ENCODE measurements around the gene TRAF3.
"Not testable (repeated sequence)": the region's sequence is repeated elsewhere in the genome, so short reads cannot be mapped to it uniquely, and the experiment has no call there.

Gene TRAF3

DNA sequence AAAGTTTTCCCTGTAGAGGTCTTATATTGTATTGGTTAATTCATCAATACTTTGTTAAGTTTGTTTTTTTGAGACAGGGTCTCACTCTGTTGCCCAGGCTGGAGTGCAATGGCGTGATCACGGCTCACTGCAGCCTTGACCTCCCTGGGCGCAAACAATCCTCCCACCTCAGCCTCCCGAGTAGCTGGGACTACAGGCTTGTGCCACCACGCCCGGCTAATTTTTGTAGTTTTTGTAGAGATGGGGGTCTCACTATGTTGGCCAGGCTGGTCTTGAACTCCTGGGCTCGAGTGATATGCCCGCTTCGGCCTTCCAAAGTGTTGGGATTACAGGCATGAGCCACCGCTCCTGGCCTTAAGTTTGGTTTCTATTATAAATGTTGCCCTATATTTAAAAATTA lies 149.6 kb downstream of the TRAF3 start:
- not testable (repeated sequence) for ATAC-seq

DNA sequence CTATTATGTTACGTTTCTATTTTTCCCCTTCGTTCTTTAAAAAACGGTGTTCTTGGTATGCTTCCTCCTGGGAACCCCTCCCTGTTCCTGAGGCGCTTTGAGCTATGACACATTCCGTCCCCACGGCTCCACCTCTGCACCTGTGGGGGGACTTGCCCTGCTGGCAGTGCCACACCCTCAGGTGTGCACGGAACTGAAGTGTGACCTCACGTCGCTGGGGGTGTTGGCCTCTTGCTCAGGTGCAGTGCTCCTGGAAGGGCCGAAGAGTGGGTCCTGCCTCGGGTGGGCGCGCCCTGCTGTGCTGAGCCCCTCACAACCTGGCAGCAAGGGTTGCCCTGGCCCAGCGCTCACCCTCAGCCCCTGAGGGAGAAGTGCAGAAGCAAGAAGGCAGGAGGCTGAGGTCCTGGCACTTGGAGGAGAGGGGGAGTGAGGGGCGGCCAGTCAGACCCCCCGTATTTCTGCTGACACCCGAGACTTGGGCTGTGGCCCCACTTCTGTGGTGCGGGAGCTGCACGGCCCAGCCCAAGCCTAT lies 150.2 kb downstream of the TRAF3 start:
- ATAC-seq = no peak

DNA sequence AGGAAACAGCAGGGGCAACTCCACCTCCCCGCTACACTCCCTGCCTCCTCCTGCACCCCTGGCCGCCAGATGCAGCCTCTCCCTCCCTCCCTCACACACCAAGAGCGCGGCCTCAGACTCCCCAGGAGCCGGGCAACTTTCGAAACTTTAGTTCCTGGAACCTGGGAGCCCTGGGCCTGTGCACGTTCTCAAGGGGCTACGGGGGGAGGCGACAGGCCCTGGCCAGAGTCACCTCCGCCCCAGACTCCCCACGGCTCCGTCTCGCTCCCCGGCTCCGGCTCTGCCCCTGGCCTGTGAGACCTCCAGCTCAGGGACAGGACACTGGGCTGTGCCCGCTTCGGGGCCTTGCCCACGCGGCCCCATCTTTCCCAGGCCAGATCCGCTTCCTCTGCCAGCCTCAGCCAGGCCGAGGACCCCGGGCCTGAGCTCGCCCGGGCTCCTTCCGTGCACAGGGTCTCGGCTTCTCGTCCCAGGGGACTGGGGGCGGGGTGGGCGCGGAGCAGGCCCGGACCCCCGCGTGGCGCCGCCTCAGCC lies 150.7 kb downstream of the TRAF3 start:
- ATAC-seq = peak; percentile 7

GRCh38 chr14:102928412-102929240 lies 151.4 kb downstream of the TRAF3 start:
- ATAC-seq = peak; percentile 63 to 75

DNA sequence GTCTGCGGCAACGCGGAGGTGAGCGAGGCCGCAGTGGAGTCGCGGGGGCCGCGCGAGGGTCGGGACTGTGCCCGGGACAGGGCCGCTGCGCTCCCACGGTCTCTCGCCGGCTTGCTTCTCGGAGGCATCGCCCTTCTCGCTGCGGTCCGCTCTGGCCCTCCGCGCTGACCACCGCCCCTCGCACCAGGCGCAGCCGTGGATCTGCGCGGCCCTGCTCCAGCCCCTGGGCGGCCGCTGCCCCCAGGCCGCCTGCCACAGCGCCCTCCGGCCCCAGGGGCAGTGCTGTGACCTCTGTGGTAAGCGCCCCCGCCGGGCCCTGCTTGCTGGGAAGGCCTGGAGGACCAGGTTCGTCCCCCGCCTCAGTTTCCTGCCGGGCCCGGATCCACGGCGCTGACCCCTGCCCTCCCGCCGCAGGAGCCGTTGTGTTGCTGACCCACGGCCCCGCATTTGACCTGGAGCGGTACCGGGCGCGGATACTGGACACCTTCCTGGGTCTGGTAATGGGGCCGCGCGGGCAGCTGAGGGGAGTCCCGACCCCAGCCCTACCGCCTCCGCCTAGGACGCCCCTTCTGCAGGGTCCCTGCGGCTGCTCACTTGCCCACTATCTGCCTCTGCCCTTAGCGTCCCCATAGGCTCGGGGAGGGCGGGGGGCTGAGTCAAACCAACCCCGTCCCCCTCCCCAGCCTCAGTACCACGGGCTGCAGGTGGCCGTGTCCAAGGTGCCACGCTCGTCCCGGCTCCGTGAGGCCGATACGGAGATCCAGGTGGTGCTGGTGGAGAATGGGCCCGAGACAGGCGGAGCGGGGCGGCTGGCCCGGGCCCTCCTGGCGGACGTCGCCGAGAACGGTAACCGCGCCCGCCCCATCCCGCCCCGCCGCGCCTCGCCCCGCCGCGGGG lies 152.2 kb downstream of the TRAF3 start:
- peak in 1 of 2 donors; percentile 6 for ATAC-seq

- no peak for ATAC-seq
Measured at GRCh38 chr14:102930138-102930752, 153.0 kb downstream of the TRAF3 start.

DNA sequence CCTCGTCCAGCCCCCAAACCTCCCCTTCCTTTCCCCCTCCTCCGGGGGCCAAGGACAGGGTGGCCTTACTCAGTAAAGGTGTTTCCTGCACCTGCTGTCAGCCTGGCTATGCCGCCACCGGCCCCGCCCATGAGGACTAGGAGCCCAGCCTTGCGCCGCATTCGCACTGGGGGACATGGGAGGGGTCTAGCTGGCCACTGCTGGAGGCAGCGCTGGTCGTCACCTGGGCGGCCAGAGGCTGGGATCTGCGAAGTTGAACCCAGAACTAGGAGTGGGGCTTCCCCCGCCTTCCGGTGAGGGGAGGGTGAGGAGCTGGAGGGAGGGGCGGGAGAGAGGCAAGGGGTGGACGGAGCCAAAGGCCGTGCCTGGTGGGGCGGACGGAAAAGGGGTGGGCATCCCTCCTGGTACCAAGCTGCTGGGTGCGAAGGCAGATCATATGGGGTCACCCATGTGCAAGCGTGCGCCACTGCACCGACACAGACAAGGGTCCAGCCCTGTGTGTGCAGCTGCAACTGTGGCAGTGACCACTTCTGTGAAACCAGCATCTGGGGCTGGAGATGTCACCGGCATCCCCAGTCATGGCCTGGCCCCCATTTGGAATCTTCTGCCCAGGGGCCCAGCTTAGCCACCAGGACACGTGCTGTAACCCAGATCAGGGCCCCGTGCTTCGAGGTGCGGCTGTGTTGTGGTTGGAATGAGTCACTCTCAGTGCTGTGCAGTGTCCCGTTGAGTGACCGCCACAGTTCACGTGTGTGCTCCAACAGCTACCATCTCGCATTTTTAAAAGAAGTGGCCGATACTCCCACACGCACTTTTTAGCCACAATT lies 153.7 kb downstream of the TRAF3 start:
- ATAC-seq = no peak

- ATAC-seq = no peak
Measured at GRCh38 chr14:102931580-102932285, 154.5 kb downstream of the TRAF3 start.

DNA sequence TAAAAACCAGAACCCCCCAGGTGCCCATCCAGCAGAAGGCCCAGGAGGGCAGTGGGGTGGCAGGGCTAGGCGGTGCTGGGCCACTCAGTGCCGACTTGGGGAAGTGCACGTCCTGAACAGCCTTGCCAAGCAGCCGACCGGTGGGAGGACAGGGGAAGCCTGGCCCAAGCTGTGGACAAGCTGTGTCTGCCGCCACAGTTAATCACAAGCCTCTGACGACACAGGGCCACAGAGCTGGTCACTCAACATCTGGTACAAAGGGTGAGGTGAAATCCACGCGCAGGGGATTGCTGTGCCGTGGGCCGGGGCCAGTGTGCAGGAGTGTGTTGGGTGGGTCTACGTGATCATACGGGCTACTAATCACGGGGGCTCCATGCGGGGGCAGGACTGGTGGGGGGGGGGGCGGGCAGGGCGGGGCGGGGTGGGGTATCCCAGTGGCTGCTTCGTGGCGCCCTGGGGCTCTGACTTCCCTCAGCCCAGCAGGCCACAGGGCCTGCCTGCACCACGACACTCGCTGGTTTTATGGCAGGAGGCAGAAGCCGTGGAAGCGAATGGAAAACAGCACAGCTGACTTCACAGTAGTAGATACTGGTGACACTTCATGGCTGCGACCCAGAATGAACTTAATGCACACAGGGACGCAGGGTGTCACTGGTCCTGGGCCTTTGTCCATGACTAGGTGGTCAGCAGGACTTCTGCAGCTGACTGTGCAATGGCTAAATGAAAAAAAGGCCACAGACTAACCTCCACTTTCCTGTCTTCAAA lies 155.4 kb downstream of the TRAF3 start:
- ATAC-seq = no peak

GRCh38 chr14:102933618-102934231 lies 156.5 kb downstream of the TRAF3 start:
- no peak for ATAC-seq

DNA sequence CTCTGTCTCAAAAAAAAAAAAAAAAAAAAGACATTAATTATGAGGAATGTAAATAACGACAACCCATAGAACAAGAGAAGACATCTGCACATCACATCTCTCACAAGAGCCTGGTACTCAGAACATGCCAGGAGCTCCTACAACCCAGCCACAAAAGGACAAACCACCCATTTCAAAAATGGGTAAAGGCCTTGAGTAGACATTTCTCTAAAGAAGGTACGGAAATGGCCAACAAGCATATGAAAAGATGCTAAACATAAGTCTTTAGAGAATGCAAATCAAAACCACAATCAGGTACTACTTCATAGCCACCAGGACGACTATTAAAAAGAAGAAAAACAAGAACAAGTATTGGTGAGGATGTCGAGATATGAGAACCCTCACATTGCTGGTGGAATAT lies 158.5 kb downstream of the TRAF3 start:
- no peak for ATAC-seq

GRCh38 chr14:102937331-102938175 lies 160.3 kb downstream of the TRAF3 start:
- ATAC-seq = no peak

DNA sequence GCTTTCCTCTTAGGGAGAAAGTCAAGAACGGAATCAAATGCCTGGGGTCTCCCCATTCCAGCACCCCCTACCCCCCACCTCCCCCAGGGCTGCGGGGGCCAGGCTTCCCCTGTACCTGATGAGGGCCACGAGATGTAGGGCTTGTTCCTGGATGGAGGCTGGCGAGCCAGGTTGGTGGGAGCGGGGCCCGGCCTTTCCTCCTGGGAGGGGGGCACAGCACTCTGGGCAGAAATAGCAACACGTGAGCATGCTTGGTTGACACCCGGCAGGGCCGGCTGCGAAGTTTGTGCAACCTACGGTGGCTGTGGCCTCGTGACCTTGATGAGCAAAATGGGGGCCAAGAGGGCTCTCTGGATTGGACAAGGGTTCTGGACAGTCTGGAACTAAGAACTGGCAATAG lies 160.9 kb downstream of the TRAF3 start:
- ATAC-seq = no peak

GRCh38 chr14:102939329-102939728 lies 162.1 kb downstream of the TRAF3 start:
- no peak for ATAC-seq

GRCh38 chr14:102939820-102940561 lies 162.7 kb downstream of the TRAF3 start:
- ATAC-seq = no peak

- ATAC-seq = no peak
Measured at GRCh38 chr14:102940729-102941362, 163.6 kb downstream of the TRAF3 start.

- no peak for ATAC-seq
Measured at GRCh38 chr14:102941419-102942011, 164.3 kb downstream of the TRAF3 start.

Data from activated CD4-positive, CD25-positive, alpha-beta regulatory T cell treated with anti-CD3 and anti-CD28 coated beads, Interleukin-2, amount 50 U/mL, for 24 hours (primary cell).